ENCODE data around the gene SIGLEC11. TPM values are rescaled to one million over a fixed set of nuclear protein-coding genes. Genes with fewer than 3 reads are reported as not detected.

SIGLEC11 gene
- total RNA-seq, 1 experiment from 2014 or later, result not detected

DNA sequence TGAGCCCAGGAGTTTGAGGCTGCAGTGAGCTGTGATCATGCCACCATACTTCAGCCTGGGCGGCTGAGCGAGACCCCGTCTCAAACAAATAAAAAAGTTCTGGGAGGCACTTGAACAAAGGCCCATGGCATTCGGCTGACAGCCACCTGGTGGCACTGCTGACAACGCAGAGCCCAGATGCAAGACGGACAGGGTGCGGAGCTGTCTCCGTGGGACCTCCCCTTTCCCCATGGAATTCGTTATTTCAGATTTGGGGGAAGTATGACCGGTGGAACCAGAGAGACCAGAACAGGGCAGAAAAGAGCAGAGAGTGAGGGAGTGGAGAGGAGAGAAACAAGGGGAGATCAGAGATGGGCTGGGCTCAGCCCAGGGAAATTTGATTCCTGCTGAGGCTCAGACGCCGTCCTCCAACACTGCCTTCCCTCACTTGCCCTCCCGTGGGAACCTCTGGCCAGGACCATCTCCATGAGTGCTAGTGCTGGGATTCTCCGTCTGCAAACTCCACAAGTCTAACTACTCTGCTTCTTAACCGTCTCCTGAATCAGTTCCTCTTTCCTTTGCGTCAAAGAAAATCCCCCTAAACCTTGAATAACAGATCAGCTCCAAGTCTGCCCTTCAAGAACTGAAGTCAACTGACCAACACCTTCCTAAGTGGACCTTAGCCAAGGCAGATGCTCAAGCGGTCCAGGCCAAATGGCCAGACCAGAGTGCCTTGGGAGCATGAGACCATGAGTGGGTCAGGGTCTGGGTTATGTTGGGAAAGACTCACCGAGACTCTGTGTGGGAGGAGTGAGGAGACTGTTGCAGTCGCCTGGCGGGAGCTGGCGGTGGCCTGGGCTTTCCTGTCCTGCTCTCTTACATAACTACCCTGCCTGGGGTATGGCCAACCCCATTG lies 43.9 kb downstream of the SIGLEC11 start:
- Histone ChIP-seq H3K36me3 (ENCODE audit: insufficient read depth, low read length, poor library complexity, severe bottlenecking) (peaks cover 26% of the 10 kb centered on the region), H3K27ac (ENCODE audit: low read depth, low read length, poor library complexity, severe bottlenecking) (no peak overlapping the region), H3K4me1 (ENCODE audit: insufficient read depth, low read length, poor library complexity, severe bottlenecking) (no peaks in the 10 kb centered on the region), H3K4me3 (ENCODE audit: low read depth, low read length, poor library complexity, severe bottlenecking) (no peak overlapping the region), H3K9me3 (ENCODE audit: low read depth, low read length, poor library complexity, severe bottlenecking) (no peaks in the 10 kb centered on the region), H3K27me3 (replicated peaks; ENCODE audit: insufficient read depth, low read depth, low read length, poor library complexity) (no peaks in the 10 kb centered on the region)
- POLR2A ChIA-PET (ENCODE audit: low non-redundant PET), result no interaction called here
- no TSS peak for BruUV-seq (replicated peaks)
- DNase-seq (ENCODE audit: low spot score), result peak; percentile 55
- CTCF ChIA-PET, result no interaction called here
- intact Hi-C loops (cut with micrococcal nuclease; ENCODE audit: unreplicated experiment), result no loop called here
- TF ChIP-seq EZH2 (IDR thresholded peaks at IDR 0.05; ENCODE audit: borderline replicate concordance, low read depth, low read length, poor library complexity, severe bottlenecking), result no peak
- TF ChIP-seq, protein P1, sequence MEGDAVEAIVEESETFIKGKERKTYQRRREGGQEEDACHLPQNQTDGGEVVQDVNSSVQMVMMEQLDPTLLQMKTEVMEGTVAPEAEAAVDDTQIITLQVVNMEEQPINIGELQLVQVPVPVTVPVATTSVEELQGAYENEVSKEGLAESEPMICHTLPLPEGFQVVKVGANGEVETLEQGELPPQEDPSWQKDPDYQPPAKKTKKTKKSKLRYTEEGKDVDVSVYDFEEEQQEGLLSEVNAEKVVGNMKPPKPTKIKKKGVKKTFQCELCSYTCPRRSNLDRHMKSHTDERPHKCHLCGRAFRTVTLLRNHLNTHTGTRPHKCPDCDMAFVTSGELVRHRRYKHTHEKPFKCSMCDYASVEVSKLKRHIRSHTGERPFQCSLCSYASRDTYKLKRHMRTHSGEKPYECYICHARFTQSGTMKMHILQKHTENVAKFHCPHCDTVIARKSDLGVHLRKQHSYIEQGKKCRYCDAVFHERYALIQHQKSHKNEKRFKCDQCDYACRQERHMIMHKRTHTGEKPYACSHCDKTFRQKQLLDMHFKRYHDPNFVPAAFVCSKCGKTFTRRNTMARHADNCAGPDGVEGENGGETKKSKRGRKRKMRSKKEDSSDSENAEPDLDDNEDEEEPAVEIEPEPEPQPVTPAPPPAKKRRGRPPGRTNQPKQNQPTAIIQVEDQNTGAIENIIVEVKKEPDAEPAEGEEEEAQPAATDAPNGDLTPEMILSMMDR (conservative IDR thresholded peaks at IDR 0.05; ENCODE audit: low read depth, low read length), result peak; percentile 52

- no peaks in the 10 kb centered on the region for H3K9me3 ChIP-seq (ENCODE audit: low read depth, low read length, poor library complexity, severe bottlenecking)
- TF ChIP-seq EZH2 (IDR thresholded peaks at IDR 0.05; ENCODE audit: borderline replicate concordance, low read depth, low read length, poor library complexity, severe bottlenecking), result no peak
- TF ChIP-seq, protein P1 (conservative IDR thresholded peaks at IDR 0.05; ENCODE audit: low read depth, low read length), result peak; percentile 22; the same call in 1 of the 2 replicates
- no peak overlapping the region for H3K4me3 ChIP-seq (ENCODE audit: low read depth, low read length, poor library complexity, severe bottlenecking)
- peaks cover 31% of the 10 kb centered on the region for H3K36me3 ChIP-seq (ENCODE audit: insufficient read depth, low read length, poor library complexity, severe bottlenecking)
- intact Hi-C loops (cut with micrococcal nuclease; ENCODE audit: unreplicated experiment), result no loop called here
- DNase-seq (ENCODE audit: low spot score), result no peak
- no peaks in the 10 kb centered on the region for H3K4me1 ChIP-seq (ENCODE audit: insufficient read depth, low read length, poor library complexity, severe bottlenecking)
- CTCF ChIA-PET, result no interaction called here
- no peaks in the 10 kb centered on the region for H3K27me3 ChIP-seq (replicated peaks; ENCODE audit: insufficient read depth, low read depth, low read length, poor library complexity)
- POLR2A ChIA-PET (ENCODE audit: low non-redundant PET), result no interaction called here
- BruUV-seq (replicated peaks), result no TSS peak
- H3K27ac ChIP-seq (ENCODE audit: low read depth, low read length, poor library complexity, severe bottlenecking), result no peak overlapping the region
Observed at GRCh38 chr19:49915271-49915670, 45.7 kb downstream of the SIGLEC11 start.

GRCh38 chr19:49913720-49914119 lies 47.3 kb downstream of the SIGLEC11 start:
- peaks cover 46% of the 10 kb centered on the region for H3K36me3 ChIP-seq (ENCODE audit: insufficient read depth, low read length, poor library complexity, severe bottlenecking)
- H3K27ac ChIP-seq (ENCODE audit: low read depth, low read length, poor library complexity, severe bottlenecking), result no peak overlapping the region
- H3K9me3 ChIP-seq (ENCODE audit: low read depth, low read length, poor library complexity, severe bottlenecking), result no peaks in the 10 kb centered on the region
- DNase-seq (ENCODE audit: low spot score), result no peak
- H3K4me3 ChIP-seq (ENCODE audit: low read depth, low read length, poor library complexity, severe bottlenecking), result no peak overlapping the region
- ChIA-PET POLR2A (ENCODE audit: low non-redundant PET) (interaction anchor here (0.5 kb wide), 1 partner anchor 11 kb away, joined by 3 read pairs; no protein-coding TSS in a partner anchor), CTCF (interaction anchor here (0.6 kb wide), 1 partner anchor 16 kb away, joined by 3 read pairs; no protein-coding TSS in a partner anchor)
- H3K4me1 ChIP-seq (ENCODE audit: insufficient read depth, low read length, poor library complexity, severe bottlenecking), result no peaks in the 10 kb centered on the region
- TF ChIP-seq, protein P1 (conservative IDR thresholded peaks at IDR 0.05; ENCODE audit: low read depth, low read length), result no peak
- TF ChIP-seq EZH2 (IDR thresholded peaks at IDR 0.05; ENCODE audit: borderline replicate concordance, low read depth, low read length, poor library complexity, severe bottlenecking), result no peak
- no peaks in the 10 kb centered on the region for H3K27me3 ChIP-seq (replicated peaks; ENCODE audit: insufficient read depth, low read depth, low read length, poor library complexity)
- BruUV-seq (replicated peaks), result no TSS peak
- intact Hi-C loops (cut with micrococcal nuclease; ENCODE audit: unreplicated experiment), result no loop called here
